ENCODE results near the gene SEMA4G. TPM values are rescaled to one million over a fixed set of nuclear protein-coding genes. Genes with fewer than 3 reads are reported as not detected.

The SEMA4G gene
- total and polyA plus RNA-seq, 2 of the 8 experiments (the other 6 are each of a cell fraction or from before 2014, with no cell fraction given): 7.1 to 18.2 TPM

DNA sequence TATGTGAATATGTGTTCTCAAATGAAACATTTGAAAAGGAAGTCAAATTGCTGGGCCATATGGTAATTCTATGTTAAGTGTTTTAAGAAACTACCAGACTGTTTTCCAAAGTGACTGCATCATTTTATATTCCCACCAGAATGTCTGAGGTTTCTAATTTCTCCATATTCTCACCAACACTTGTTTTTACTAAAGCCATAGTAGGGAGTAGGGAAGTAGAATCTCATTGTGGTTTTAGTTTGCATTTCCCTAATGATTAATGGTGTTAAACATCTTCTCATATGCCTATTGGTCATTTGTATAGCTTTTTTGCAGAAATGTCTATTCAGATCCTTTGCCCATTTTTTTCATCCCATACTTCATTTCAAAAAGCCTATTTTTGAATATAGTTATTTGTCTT lies 9.1 kb upstream of the SEMA4G start:
- Histone ChIP-seq H2BK20ac (ENCODE audit: low read length) (no peak overlapping the region), H3K23me2 (ENCODE audit: low read depth, low read length) (no peaks in the 10 kb centered on the region), H3K79me2 (ENCODE audit: control insufficient read depth in 1 of 2, insufficient read depth in 2 of 2, low read length in 2 of 2) (no peaks in the 10 kb centered on the region), H3K9ac (replicated peaks in 1 of 4; ENCODE audit: extremely low read depth in 1 of 4, low read depth in 3 of 4, low read length in 3 of 4) (no peak overlapping the region), H4K91ac (replicated peaks; ENCODE audit: insufficient read length, low read length) (no peak overlapping the region), H4K5ac (ENCODE audit: insufficient read length, low read depth, low read length) (no peak overlapping the region), H3K27me3 (replicated peaks in 1 of 4; ENCODE audit: control insufficient read depth in 3 of 4, extremely low read depth in 1 of 4, insufficient read depth in 3 of 4, low read length in 3 of 4) (no peaks in the 10 kb centered on the region), H3K36me3 (ENCODE audit: control insufficient read depth in 2 of 4, insufficient read depth in 4 of 4, low read length in 3 of 4) (peaks cover 2 to 43% (median 6%) of the 10 kb centered on the region in 4 experiments; a peak in 4 of 8 replicates), H3K23ac (ENCODE audit: insufficient read length) (no peak overlapping the region), H3K56ac (replicated peaks; ENCODE audit: insufficient read length, low read depth, low read length) (no peak overlapping the region), H2BK5ac (ENCODE audit: low read depth, low read length) (no peak overlapping the region), H3K18ac (ENCODE audit: extremely low read depth, low read length) (no peak overlapping the region), H3K4ac (replicated peaks; ENCODE audit: insufficient read length, low read depth, low read length) (no peak overlapping the region), H2BK12ac (ENCODE audit: low read depth, low read length) (no peak overlapping the region), H2AK5ac (ENCODE audit: low read depth, low read length) (no peak overlapping the region), H3K27ac (ENCODE audit: low read depth, low read length) (no peak overlapping the region), H2BK120ac (replicated peaks; ENCODE audit: low read depth, low read length) (no peak overlapping the region), H3K4me1 (replicated peaks in 1 of 4; ENCODE audit: control insufficient read depth in 3 of 4, insufficient read depth in 4 of 4, low read length in 3 of 4) (no peaks in the 10 kb centered on the region), H4K8ac (ENCODE audit: extremely low read depth, insufficient read depth, low read length) (no peak overlapping the region), H3K4me2 (ENCODE audit: insufficient read depth in 1 of 2, low read depth in 2 of 2, low read length in 2 of 2) (no peak overlapping the region), H3K14ac (ENCODE audit: insufficient read length) (no peak overlapping the region), H2BK15ac (ENCODE audit: low read length) (no peak overlapping the region), H3K9me3 (ENCODE audit: insufficient read depth in 2 of 2, low read depth in 1 of 2, low read length in 1 of 2) (no peaks in the 10 kb centered on the region), H3K79me1 (ENCODE audit: low read depth, low read length) (no peaks in the 10 kb centered on the region), H3K4me3 (ENCODE audit: extremely low read depth in 1 of 4, insufficient read depth in 2 of 4, low read depth in 3 of 4, low read length in 4 of 4) (no peak overlapping the region), H4K20me1 (replicated peaks in 1 of 2; ENCODE audit: control insufficient read depth in 1 of 2, insufficient read depth in 2 of 2, low read length in 2 of 2) (no peaks in the 10 kb centered on the region), H2AFZ (ENCODE audit: low read length) (no peak overlapping the region)
- POLR2A ChIA-PET (ENCODE audit: partially characterized antibody): no interaction called here
- no peak for TF ChIP-seq TEAD4 (IDR thresholded peaks at IDR 0.05; ENCODE audit: low read depth, low read length)
- no peak for TF ChIP-seq HDAC6 (IDR thresholded peaks at IDR 0.05; ENCODE audit: low read depth, low read length)
- no peak for FAIRE-seq
- CTCF ChIA-PET (ENCODE audit: partially characterized antibody): interaction anchor here (0.7 kb wide), 1 partner anchor 78 kb away, joined by 3 read pairs; no protein-coding TSS in a partner anchor
- no peak for DNase-seq (ENCODE audit: low read depth in 1 of 2, low spot score in 2 of 2)

All from H1 (cell line).